Activated naive CD4-positive, alpha-beta T cell treated with Interleukin-2 at 50 U/mL for 16 hours (primary cell): ENCODE measurements around the gene PROKR2.

Source experiments
- DNase-seq: peaks from one replicate; pipeline ENCODE4 v3.0.0-alpha.2; 2020

The PROKR2 gene

DNA sequence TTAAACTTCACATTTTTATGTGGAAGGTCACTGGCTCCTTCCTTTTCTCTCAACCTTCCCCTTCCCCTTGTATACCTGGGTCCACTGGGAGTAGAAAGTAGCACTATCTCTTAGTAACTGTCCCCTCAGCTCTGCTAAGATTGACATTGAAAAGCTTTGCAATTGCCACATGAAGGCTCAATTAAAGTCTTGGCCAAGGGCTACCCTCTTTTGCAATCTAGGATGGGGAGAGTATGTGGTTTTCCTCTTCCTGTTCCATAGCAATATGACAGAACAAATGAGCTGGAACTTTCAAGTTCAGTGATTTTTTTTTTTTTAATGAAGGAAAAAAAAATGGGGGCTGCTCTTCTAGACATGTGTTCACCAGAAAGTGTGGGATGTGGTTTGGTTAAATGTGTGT lies 37.1 kb downstream of the PROKR2 start:
- no peak for DNase-seq

GRCh38 chr20:5272268-5272667 lies 44.5 kb downstream of the PROKR2 start:
- no peak for DNase-seq

DNA sequence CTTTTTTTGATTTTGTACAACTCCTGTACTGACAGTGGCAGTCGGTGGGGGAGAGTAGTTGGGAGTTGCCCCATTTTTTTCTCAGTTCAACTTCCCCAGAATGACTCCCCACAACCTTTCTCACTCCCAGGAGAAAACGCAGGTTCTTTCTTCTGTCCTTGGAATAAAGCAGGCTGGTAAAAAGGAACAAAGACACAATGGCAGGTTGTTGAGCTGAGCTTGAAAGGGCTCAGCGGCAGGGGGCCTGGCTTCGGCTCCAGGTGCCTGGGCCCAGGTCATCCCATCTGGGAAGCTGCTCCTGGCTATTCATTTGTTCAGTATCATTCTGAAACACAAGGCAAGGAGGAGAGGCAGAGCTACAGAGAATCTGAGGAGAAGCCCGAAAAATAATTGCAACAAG lies 46.2 kb downstream of the PROKR2 start:
- no peak for DNase-seq

DNA sequence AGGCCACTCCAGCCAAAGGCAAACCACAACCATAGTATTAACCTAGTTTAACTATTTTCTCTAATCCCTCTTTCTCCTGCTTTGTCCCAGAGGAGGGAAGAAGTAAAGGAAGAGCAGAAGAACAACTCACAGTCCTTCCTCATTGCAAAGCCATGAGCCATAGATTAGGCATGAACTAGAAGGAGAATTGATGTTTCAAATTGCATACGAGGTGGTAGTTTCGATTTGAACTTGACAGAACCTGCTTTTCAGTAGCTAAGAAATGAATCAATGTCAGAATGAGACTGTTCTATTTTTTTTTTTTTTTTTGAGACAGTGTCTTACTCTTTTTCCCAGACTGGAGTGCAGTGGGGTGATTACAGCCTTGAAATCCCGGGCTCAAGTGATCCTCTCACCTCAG lies 48.3 kb downstream of the PROKR2 start:
- no peak for DNase-seq

DNA sequence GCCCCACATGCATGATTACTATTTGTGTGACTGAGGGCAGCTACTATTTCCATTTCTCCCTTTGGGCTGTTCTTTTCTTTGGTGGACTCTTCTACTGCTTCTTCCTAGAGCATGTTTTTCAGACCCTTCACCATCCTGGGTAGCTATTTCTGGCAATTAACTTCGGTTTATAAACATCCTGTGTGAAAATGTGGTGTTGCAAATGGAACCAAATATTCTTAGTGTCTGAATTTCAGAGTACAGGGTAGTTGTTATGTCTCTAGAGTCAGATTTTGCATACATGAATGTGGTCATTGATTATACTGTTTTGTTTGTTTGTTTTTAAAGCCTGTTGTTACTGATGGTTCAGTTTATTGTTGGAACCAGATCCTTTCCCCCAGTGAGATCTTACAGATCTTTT lies 49.7 kb downstream of the PROKR2 start:
- DNase-seq = no peak
